Left lung (tissue), 10 donors: ENCODE results near the gene KRT77. TPM values are rescaled to one million over a fixed set of nuclear protein-coding genes. Genes with fewer than 3 reads are reported as not detected.
A peak's percentile ranks its signal among the peaks of the same experiment; 100 is the strongest.
"Not testable (repeated sequence)": the region's sequence is repeated elsewhere in the genome, so short reads cannot be mapped to it uniquely, and the experiment has no call there.

Experiments
- ATAC-seq: fragments of 200-7000 bp; cut with Tn5 transposase; one replicate; pipeline ENCODE4 v1.9.1; 2020; ENCODE audit warnings: moderate library complexity
- DNase-seq, 4 donors: peaks; one replicate each; pipeline ENCODE4 v3.0.0-alpha.2; 2013 to 2020
- H3K27ac ChIP-seq, 2 donors: fragments of 200-600 bp; sonication (generic) in 1 of 2; one replicate each; pipeline versions ENCODE4 v1.5.0 to v1.8.0; 2020 to 2021
- H3K27me3 ChIP-seq, 2 donors: fragments of 200-600 bp; sonication (generic) in 1 of 2; one replicate each; pipeline versions ENCODE4 v1.5.0 to v1.8.0; 2020 to 2021
- H3K36me3 ChIP-seq, 2 donors: fragments of 200-600 bp; sonication (generic) in 1 of 2; one replicate each; pipeline versions ENCODE4 v1.5.0 to v1.8.0; 2020 to 2021
- H3K4me1 ChIP-seq, 2 donors: fragments of 200-600 bp; one replicate each; pipeline ENCODE4 v1.8.0; 2021
- H3K4me3 ChIP-seq, 2 donors: fragments of 200-600 bp; sonication (generic) in 1 of 2; one replicate each; pipeline versions ENCODE4 v1.5.0 to v1.8.0; 2020 to 2021; ENCODE audit warnings: mild to moderate bottlenecking in 1 of 2
- H3K9me3 ChIP-seq, 2 donors: fragments of 200-600 bp; sonication (generic) in 1 of 2; one replicate each; pipeline versions ENCODE4 v1.5.0 to v1.8.0; 2020 to 2021
- intact Hi-C, 2 donors: fragments of 100-400 bp; cut with DNase I; formaldehyde crosslinking; loops; one replicate each; pipeline versions ENCODE4 v1.11.2 to v1.14.2; 2022
- polyA plus RNA-seq, 6 donors: library from polyadenylated mRNA; unstranded; fragments of 120-200 nt; gene quantifications; one replicate each; pipeline ENCODE4 v1.2.1, GENCODE V29; 2013; ENCODE audit not compliant: insufficient read length in 6 of 6
- total RNA-seq, 2 donors: library from RNA; stranded (reverse); fragmentation: NEBNext Ultra II Directional; extraction: Animal tissue kit (Norgen Biotek cat#: 25700); gene quantifications; one replicate each; pipeline ENCODE4 v1.2.1, GENCODE V29; 2021
- TF ChIP-seq, protein P1 (sequence below), 2 donors: fragments of 200-600 bp; sonication (generic) in 1 of 2; IDR thresholded peaks; one replicate each; pipeline versions ENCODE4 v1.5.0 to v1.8.0; 2021; ENCODE audit warnings: antibody characterized with exemption in 2 of 2
- donor health status: DM: no; HTN: yes; CAD: no.
- donor health status: DM: no; HTN: no; CAD: no.

The KRT77 gene
- total and polyA plus RNA-seq, 8 donors: not detected

DNA sequence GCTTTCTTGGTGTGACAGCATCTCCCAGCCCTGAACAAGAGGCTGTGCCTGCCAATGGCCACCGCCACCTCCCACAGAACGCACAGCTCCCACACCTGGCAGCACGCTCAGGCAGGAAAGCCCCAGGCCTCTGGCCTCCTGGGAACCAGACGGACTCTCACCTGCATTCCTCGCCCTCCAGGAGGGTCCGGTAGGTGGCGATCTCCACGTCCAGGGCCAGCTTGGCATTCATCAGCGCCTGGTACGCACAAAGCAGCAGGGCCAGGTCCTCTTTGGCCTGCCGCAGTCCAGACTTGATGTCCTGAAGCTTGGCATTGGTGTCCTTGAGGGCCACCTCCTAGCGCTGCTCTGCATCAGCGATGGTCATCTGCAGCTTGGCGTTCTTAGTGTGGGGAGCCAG lies 12.1 kb upstream of the KRT77 start:
- intact Hi-C loops: no loop called here
- TF ChIP-seq, protein P1, sequence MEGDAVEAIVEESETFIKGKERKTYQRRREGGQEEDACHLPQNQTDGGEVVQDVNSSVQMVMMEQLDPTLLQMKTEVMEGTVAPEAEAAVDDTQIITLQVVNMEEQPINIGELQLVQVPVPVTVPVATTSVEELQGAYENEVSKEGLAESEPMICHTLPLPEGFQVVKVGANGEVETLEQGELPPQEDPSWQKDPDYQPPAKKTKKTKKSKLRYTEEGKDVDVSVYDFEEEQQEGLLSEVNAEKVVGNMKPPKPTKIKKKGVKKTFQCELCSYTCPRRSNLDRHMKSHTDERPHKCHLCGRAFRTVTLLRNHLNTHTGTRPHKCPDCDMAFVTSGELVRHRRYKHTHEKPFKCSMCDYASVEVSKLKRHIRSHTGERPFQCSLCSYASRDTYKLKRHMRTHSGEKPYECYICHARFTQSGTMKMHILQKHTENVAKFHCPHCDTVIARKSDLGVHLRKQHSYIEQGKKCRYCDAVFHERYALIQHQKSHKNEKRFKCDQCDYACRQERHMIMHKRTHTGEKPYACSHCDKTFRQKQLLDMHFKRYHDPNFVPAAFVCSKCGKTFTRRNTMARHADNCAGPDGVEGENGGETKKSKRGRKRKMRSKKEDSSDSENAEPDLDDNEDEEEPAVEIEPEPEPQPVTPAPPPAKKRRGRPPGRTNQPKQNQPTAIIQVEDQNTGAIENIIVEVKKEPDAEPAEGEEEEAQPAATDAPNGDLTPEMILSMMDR (IDR thresholded peaks at IDR 0.05): peak in 1 of 2 donors; percentile 6
- ATAC-seq (peak; percentile 67), DNase-seq (peak in 1 of 4 donors; percentile 21)
- H3K27ac ChIP-seq: no peak overlapping the region
- no peaks in the 10 kb centered on the region for H3K9me3 ChIP-seq
- peaks cover 0 to 7% of the 10 kb centered on the region in 2 donors for H3K4me1 ChIP-seq
- H3K27me3 ChIP-seq: peaks cover 32 to 63% of the 10 kb centered on the region in 2 donors
- no peak overlapping the region for H3K4me3 ChIP-seq
- H3K36me3 ChIP-seq: no peaks in the 10 kb centered on the region

DNA sequence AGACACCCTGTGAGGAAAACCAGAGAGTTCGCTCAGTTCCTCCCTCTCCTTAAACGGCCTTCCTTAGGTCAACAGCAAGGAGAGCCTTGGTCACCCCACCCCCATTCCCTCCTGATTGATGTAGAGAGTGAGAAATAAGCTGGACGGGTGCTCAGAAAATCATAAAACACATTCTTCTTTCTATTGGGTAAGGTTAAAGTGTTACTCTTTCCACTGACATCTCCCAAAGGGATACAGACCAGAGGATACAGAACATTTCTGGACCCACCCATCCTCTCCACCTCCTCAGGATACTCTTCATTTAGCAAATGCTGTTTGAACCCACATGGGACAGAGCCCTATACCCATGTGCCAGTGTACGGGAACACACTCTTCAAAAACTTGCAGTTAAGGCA lies 11.6 kb upstream of the KRT77 start:
- TF ChIP-seq, protein P1 (IDR thresholded peaks at IDR 0.05): no peak
- DNase-seq: no peak

DNA sequence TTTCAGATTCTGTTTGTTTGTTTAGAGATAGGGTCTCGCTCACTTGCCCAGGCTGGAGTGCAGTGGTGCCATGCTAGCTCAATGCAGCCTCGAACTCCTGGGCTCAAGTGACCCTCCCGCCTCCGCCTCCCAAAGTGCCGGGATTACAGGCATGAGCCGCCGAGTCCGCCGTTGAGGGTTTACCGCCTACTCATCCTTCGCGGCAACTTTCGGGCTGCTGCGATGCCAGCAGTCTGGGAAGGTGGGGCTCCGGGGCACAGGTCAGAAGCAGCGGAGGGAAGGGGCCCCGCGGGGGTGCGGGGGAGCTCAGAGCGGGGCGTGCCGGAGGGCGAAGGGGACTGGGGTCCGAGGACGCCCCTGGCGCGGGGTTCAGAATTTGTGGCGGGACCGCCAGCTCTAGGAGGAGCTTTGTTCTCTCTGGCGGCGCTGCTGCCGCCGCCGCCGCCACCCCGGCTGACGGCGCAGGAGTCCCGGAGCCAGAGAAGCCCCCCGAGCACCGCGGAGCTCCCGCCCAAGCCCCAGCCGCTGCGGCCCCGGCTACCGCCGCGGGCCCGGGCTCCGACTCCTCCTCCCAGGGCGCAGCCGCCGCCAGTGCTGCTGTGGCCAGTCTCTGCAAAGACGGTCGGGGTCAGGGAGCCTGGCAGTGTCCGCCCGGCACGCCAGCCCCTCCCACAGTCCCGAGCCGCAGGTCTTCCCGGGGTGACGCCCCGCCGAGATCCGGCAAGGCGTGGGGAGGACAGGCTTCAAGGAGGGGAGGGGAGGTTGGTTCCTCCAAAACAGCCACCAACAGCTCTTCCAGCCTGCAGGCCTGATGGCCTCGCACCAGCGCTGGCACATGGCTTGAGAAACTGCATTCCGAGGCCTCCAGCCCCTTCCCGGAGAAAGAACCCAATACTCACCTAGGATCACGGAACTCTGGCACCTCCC lies 10.9 kb upstream of the KRT77 start:
- peaks cover 32 to 63% of the 10 kb centered on the region in 2 donors for H3K27me3 ChIP-seq
- peak in 1 of 4 donors; percentile 77 for DNase-seq
- H3K27ac ChIP-seq: no peak overlapping the region
- TF ChIP-seq, protein P1 (IDR thresholded peaks at IDR 0.05): no peak
- no peak for ATAC-seq
- no peaks in the 10 kb centered on the region for H3K36me3 ChIP-seq
- no peaks in the 10 kb centered on the region for H3K9me3 ChIP-seq
- peaks cover 0 to 7% of the 10 kb centered on the region in 2 donors for H3K4me1 ChIP-seq
- no peak overlapping the region for H3K4me3 ChIP-seq
- intact Hi-C loops: no loop called here

More for the DNA sequence above, 11.6 kb upstream of the KRT77 start:
- Histone ChIP-seq H3K36me3 (no peaks in the 10 kb centered on the region), H3K27ac (no peak overlapping the region), H3K4me1 (peaks cover 0 to 7% of the 10 kb centered on the region in 2 donors), H3K9me3 (no peaks in the 10 kb centered on the region), H3K4me3 (no peak overlapping the region), H3K27me3 (peaks cover 32 to 63% of the 10 kb centered on the region in 2 donors)
- intact Hi-C loops: no loop called here
- no peak for ATAC-seq

DNA sequence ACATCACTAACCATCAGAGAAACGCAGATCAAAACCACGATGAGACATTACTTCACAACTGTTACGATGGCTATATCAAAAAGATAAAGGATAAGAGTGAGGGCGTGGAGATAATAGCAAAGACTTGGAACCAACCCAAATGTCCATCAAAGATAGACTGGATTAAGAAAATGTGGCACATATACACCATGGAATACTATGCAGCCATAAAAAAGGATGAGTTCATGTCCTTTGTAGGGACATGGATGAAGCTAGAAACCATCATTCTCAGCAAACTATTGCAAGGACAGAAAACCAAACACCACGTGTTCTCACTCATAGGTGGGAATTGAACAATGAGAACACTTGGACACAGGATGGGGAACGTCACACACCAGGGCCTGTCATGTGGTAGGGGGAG lies 8.8 kb upstream of the KRT77 start:
- peaks cover 32 to 61% of the 10 kb centered on the region in 2 donors for H3K27me3 ChIP-seq
- H3K4me1 ChIP-seq, H3K27ac ChIP-seq, H3K4me3 ChIP-seq, DNase-seq, ATAC-seq, H3K9me3 ChIP-seq, H3K36me3 ChIP-seq, intact Hi-C loops: not testable (repeated sequence)

DNA sequence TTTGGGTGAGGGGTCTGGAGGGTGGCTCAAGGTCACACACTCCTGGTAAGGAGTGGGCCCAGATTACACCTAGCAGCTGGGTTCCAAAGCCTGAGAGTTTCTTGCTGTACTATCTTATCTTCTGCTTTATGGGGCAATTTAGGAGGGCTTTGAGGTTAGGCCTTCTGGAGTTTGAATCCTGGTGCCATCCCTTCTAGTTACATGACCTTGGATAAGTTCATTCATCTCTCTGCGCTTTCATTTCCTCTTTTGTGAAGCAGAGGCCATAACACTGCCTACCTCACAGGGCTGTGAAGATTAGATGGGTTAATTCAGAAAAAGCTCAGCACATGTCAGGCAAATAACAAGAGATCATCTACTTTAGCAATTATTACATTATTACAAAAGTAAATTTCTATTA lies 7.4 kb upstream of the KRT77 start:
- ATAC-seq: no peak
- no peaks in the 10 kb centered on the region for H3K36me3 ChIP-seq
- H3K27ac ChIP-seq: no peak overlapping the region
- no peaks in the 10 kb centered on the region for H3K9me3 ChIP-seq
- no peak overlapping the region for H3K4me3 ChIP-seq
- no peak for DNase-seq
- TF ChIP-seq, protein P1 (IDR thresholded peaks at IDR 0.05): no peak
- intact Hi-C loops: no loop called here
- peaks cover 32 to 47% of the 10 kb centered on the region in 2 donors for H3K27me3 ChIP-seq
- H3K4me1 ChIP-seq: peaks cover 0 to 7% of the 10 kb centered on the region in 2 donors
